Measurements from ENCODE around the gene FAHD1.

Gene FAHD1

DNA sequence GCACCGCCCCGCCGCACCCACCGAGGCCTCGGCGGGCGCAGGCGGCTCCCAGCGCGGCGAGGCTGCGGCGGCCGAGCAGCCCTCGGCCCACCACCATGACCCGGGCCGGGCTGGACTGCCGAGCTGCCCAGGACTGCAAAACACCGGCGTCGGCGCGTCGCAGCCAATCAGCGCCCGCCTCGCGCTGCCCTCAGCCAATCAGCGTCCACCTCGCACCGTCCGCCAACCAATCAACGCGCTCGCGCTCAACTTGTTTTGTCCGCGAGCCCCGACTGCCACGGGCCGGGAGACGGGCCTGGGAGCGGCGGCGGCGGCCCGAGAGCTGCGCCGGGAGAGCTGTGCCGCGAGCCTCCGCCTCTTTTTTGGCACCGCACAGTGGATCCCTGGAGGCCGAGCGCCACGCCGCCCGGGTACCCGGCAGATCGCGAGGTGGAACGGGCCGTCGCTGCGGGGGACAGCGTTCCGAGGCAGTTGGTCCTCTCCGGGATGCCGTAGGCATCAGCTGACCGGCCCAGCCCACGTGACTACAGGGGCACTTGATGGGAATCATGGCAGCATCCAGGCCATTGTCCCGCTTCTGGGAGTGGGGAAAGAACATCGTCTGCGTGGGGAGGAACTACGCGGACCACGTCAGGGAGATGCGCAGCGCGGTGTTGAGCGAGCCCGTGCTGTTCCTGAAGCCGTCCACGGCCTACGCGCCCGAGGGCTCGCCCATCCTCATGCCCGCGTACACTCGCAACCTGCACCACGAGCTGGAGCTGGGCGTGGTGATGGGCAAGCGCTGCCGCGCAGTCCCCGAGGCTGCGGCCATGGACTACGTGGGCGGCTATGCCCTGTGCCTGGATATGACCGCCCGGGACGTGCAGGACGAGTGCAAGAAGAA is at the start of gene FAHD1, which contains the start of gene HAGH:
Gene FAHD1 (plus strand): TSS at position 516 of the 883 bp plus-strand sequence. CDS start 33 bp downstream, at position 549.
Gene HAGH (minus strand): TSS at position 135 of the 883 bp plus-strand sequence. CDS start 38 bp downstream, at position 97.
- peak; percentile 95 for DNase-seq (ENCODE audit: low read depth)
- H3K4me3 ChIP-seq (ENCODE audit: low read depth, low read length): peak within 1 kb of the TSS; percentile 56
- TF ChIP-seq, protein P1, sequence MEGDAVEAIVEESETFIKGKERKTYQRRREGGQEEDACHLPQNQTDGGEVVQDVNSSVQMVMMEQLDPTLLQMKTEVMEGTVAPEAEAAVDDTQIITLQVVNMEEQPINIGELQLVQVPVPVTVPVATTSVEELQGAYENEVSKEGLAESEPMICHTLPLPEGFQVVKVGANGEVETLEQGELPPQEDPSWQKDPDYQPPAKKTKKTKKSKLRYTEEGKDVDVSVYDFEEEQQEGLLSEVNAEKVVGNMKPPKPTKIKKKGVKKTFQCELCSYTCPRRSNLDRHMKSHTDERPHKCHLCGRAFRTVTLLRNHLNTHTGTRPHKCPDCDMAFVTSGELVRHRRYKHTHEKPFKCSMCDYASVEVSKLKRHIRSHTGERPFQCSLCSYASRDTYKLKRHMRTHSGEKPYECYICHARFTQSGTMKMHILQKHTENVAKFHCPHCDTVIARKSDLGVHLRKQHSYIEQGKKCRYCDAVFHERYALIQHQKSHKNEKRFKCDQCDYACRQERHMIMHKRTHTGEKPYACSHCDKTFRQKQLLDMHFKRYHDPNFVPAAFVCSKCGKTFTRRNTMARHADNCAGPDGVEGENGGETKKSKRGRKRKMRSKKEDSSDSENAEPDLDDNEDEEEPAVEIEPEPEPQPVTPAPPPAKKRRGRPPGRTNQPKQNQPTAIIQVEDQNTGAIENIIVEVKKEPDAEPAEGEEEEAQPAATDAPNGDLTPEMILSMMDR (IDR thresholded peaks at IDR 0.05; ENCODE audit: insufficient read depth, low read depth, low read length, missing control alignments): no peak

DNA sequence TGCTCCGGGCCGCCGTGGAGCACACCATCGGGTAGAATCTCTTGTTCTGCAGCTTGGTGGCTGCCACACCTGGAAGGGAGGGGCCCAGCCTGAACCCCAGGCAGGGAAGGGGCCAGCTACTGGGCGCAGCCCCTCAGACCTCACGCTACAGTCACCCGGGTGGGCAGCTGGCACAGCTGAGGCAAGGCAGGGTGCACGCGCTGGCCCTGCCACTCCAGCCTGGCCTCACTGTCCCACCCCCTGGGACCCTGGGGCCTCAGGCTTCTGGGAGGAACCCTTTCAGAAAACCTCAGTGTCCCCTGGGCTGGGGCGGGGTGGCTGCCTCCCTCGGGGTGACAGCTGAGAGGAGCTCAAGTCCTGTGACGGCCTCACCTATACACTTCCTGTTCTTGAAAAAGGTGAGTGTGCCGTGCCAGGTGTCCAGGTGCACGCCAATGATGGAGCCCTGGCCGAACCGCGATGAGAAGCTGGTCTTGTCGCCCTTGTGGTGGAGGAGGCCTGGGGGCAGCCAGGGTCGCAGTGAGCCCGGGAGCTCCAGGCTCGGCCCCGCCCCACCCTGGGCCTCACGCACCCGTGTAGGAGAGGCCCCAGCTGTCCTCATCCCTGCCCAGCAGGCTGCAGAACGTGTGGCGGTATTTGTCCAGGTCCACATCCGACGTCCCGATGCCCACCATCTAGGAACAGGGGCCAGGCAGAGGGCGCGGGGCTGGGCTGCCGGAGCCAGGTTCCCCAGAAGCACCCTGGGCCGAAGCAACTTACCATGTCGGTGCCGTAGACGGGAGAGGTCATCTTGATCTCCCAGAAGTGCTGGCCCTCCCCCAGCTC is 49.4 kb upstream of the FAHD1 start:
- H3K4me3 ChIP-seq (ENCODE audit: low read depth, low read length): no peak overlapping the region
- TF ChIP-seq, protein P1 (IDR thresholded peaks at IDR 0.05; ENCODE audit: insufficient read depth, low read depth, low read length, missing control alignments): no peak
- DNase-seq (ENCODE audit: low read depth): no peak

DNA sequence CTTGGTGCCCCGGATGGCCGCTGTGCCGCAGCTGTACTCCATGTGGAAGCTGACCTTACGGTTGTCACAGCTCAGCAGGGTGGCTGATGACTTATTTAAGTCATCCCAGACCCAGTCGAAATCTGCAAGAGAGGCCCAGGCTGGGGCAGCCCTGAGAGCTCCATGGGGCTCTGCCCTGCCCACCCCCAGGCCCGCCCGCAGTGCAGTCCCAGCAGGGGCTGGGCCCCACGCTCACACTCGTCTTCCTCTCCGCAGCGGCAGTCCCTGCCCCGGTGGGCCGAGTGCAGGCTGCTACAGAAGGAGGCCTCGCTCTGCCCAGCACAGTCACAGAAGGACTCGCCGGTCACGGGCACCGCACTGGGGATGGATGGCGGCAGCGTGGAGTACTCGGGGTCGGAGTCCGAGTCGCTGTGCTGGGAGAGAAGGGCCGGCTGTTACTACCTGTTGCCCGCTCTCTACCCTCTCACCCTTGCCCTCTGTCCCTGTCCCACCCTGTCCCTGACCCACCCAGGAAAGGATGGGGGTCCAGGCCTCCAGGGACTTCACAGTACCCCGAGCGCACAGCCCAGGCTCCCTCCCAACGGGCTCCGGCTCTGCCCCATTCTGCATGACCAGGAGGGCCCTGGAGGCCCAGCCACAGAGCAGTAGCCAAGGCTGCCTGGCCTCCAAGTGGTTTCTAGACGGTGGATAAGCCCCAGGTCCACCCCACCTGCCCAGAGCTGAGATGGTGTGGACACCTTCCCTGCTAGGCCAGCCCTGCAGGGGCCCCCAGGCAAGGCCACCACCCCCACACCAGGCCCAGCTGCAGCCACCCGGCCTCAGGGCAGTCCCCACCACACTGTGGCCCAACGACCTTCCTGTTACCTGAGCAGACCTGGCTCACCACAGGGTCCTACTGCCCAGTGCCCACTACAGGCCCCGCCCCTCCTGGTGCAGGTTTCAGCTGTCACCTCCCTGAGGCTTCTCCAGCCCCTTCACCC is 48.5 kb upstream of the FAHD1 start:
- DNase-seq (ENCODE audit: low read depth): no peak
- no peak overlapping the region for H3K4me3 ChIP-seq (ENCODE audit: low read depth, low read length)
- TF ChIP-seq, protein P1 (IDR thresholded peaks at IDR 0.05; ENCODE audit: insufficient read depth, low read depth, low read length, missing control alignments): no peak

DNA sequence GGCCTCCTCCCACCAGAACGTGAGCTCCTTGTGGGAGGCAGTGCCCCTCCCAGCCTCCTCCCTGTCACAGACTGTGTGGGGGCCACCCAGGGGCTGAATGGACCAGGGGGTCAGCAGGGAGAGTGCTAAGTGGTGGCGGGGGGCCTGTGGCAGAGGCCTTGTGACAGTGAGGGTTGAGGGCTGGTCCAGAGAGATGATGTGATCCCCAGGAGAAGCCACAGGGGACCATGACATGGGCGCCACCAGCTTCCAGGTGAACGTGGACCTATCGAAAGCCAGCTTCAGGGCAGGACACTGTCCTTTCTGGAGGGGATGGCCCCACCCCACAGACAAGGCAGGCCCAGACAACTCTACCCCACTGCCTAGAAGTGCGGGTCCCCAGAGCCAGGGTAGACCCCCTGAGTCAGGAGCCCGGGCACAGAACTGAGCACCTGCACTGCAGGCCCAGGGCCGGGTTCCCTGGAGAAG is 47.7 kb upstream of the FAHD1 start:
- DNase-seq (ENCODE audit: low read depth): no peak
- H3K4me3 ChIP-seq (ENCODE audit: low read depth, low read length): no peak overlapping the region
- TF ChIP-seq, protein P1 (IDR thresholded peaks at IDR 0.05; ENCODE audit: insufficient read depth, low read depth, low read length, missing control alignments): no peak

DNA sequence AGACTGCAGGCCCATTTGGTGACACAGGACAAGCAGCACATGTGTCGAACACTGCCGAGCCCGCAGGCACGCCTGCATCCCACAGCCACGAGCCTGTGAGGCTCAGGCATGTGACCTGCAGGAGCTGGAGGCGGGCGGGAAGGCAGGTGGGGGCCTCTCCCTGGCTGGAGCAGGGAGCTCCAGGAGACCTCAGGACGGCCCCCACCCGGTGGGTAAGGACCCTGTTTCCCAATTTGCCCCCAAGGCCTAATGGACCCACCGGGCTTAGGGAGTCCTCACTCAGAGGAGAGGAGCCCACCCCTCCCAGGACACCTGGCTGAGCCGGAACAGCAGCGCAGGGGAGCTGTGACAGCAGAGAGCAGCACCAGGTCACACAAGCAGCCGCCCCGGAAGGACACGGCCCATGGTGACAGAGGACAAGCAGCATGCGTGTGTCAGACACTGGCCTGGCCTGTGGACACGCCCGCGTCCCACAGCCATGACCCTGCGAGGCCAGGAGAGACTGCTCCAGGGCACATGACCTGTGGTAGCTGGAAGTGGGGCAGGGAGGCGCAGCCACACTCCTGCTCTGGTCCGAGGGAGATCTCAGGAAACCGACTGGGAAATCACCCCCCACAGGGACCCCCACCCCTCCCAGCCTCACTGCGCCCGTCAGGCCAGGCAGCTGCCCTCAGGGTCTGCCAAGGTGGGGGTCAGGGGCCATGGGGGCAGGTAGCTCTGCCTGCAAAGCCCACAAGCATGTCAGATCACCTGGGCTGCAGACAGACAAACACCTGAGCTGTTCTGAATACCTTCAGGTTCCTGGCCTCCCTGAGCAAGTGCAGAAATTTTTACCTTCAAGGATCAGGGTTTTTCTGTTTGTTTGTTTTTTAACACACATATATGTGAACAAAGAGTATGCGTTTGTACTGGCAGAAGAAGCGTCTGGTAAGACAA is 47.0 kb upstream of the FAHD1 start:
- DNase-seq (ENCODE audit: low read depth): no peak
- H3K4me3 ChIP-seq (ENCODE audit: low read depth, low read length): no peak overlapping the region
- TF ChIP-seq, protein P1 (IDR thresholded peaks at IDR 0.05; ENCODE audit: insufficient read depth, low read depth, low read length, missing control alignments): no peak

Measured in GM12865 (cell line).